ENCODE results near the gene OR2AJ1.

The OR2AJ1 gene

GRCh38 chr1:247962911-247963588 is 38.4 kb downstream of the OR2AJ1 start:
- DNase-seq: no peak

- no peak for DNase-seq
Measured at GRCh38 chr1:247964933-247965332, 40.2 kb downstream of the OR2AJ1 start, which contains the start of gene OR2AK2. OR2AK2 (plus strand) TSS chr1:247965233; CDS start chr1:247965377, 144 bp downstream.

- no peak for DNase-seq
Measured at GRCh38 chr1:247966532-247967204, 42.0 kb downstream of the OR2AJ1 start.
